ENCODE data around the gene PSD4.

Gene PSD4

GRCh38 chr2:113167115-113167932, 6.4 kb upstream of the PSD4 start:
- DNase-seq (ENCODE audit: low read depth in 2 of 2, low spot score in 1 of 2) = no peak

- DNase-seq (ENCODE audit: low read depth in 2 of 2, low spot score in 1 of 2) = no peak
These were observed 5.8 kb upstream of the PSD4 start for GRCh38 chr2:113167962-113168340.

- DNase-seq (ENCODE audit: low read depth in 2 of 2, low spot score in 1 of 2) = no peak
These were observed 4.7 kb upstream of the PSD4 start for GRCh38 chr2:113169002-113169530.

GRCh38 chr2:113169586-113169985, 4.2 kb upstream of the PSD4 start:
- no peak for DNase-seq (ENCODE audit: low read depth in 2 of 2, low spot score in 1 of 2)

GRCh38 chr2:113171334-113172075, 2.3 kb upstream of the PSD4 start:
- DNase-seq (ENCODE audit: low read depth in 2 of 2, low spot score in 1 of 2) = no peak

- DNase-seq (ENCODE audit: low read depth in 2 of 2, low spot score in 1 of 2) = no peak
These were observed 840 bp upstream of the PSD4 start for GRCh38 chr2:113172721-113173541.

GRCh38 chr2:113174376-113174750, 592 bp downstream of the PSD4 start:
- DNase-seq (ENCODE audit: low read depth in 2 of 2, low spot score in 1 of 2) = no peak

- peak in 1 of 2 donors; percentile 53 for DNase-seq (ENCODE audit: low read depth in 2 of 2, low spot score in 1 of 2)
These were observed 1.4 kb downstream of the PSD4 start for GRCh38 chr2:113175042-113175628.

- no peak for DNase-seq (ENCODE audit: low read depth in 2 of 2, low spot score in 1 of 2)
These were observed 2.2 kb downstream of the PSD4 start for GRCh38 chr2:113175736-113176695.

- no peak for DNase-seq (ENCODE audit: low read depth in 2 of 2, low spot score in 1 of 2)
These were observed 3.1 kb downstream of the PSD4 start for GRCh38 chr2:113176696-113177355.

GRCh38 chr2:113178069-113178746, 4.4 kb downstream of the PSD4 start:
- DNase-seq (ENCODE audit: low read depth in 2 of 2, low spot score in 1 of 2) = no peak

GRCh38 chr2:113178891-113179290, 5.1 kb downstream of the PSD4 start:
- DNase-seq (ENCODE audit: low read depth in 2 of 2, low spot score in 1 of 2) = no peak

- DNase-seq (ENCODE audit: low read depth in 2 of 2, low spot score in 1 of 2) = no peak
These were observed 5.8 kb downstream of the PSD4 start for GRCh38 chr2:113179446-113180045.

GRCh38 chr2:113180131-113180946, 6.6 kb downstream of the PSD4 start:
- DNase-seq (ENCODE audit: low read depth in 2 of 2, low spot score in 1 of 2) = no peak

GRCh38 chr2:113181258-113182051, 7.7 kb downstream of the PSD4 start:
- no peak for DNase-seq (ENCODE audit: low read depth in 2 of 2, low spot score in 1 of 2)

GRCh38 chr2:113182471-113183260, 8.9 kb downstream of the PSD4 start:
- DNase-seq (ENCODE audit: low read depth in 2 of 2, low spot score in 1 of 2) = no peak

All from stimulated activated CD8-positive, alpha-beta memory T cell treated with anti-CD3 and anti-CD28 coated beads, Interleukin-4, amount 100 ng/mL, for 4 hours (primary cell).